ENCODE measurements around the gene CTIF. TPM values are rescaled to one million over a fixed set of nuclear protein-coding genes. Genes with fewer than 3 reads are reported as not detected.

Gene CTIF
- total RNA-seq, 1 experiment from 2014 or later = 95.8 TPM

DNA sequence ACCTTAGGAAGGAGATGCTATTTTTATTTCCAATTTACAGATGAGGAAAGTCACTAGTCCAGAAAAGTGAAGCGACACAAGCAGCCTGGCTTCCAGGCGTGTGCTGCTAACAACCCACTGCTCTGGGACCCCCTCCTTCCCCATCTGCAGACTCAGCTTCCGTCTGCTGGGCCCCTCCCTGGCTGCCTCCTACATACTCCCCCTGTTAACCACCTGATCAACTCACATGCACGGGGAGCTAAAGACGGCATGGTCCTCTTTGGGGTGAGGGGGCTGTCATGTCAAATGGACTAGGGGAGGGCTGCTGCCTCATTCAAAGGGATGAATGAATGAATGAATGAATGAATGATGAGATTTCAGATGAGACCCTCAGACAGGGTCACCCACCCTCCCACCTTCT, 184.2 kb downstream of the CTIF start:
- peaks cover 32% of the 10 kb centered on the region for H3K36me3 Mint-ChIP-seq (ENCODE audit: insufficient read depth, unreplicated experiment)
- no peak for DNase-seq (ENCODE audit: unreplicated experiment)
- H3K27me3 Mint-ChIP-seq (ENCODE audit: insufficient read depth, unreplicated experiment) = no peaks in the 10 kb centered on the region
- H3K4me3 Mint-ChIP-seq (ENCODE audit: unreplicated experiment) = no peak overlapping the region
- CTCF ChIA-PET = interaction anchor here (0.6 to 1.2 kb wide), 2 partner anchors 26 to 46 kb away, joined by 3 read pairs; no protein-coding TSS in a partner anchor
- intact Hi-C loops (cut with micrococcal nuclease) = no loop called here
- peaks cover 21% of the 10 kb centered on the region for H3K4me1 Mint-ChIP-seq (ENCODE audit: insufficient read depth, unreplicated experiment)
- no peak overlapping the region for H3K27ac Mint-ChIP-seq (ENCODE audit: low read depth, unreplicated experiment)
- no TSS peak for BruUV-seq (replicated peaks)
- POLR2A ChIA-PET = no interaction called here
- H3K9me3 Mint-ChIP-seq (ENCODE audit: unreplicated experiment) = peaks cover 16% of the 10 kb centered on the region
- no peak for TF ChIP-seq CTCF (IDR thresholded peaks at IDR 0.05; ENCODE audit: unreplicated experiment)

DNA sequence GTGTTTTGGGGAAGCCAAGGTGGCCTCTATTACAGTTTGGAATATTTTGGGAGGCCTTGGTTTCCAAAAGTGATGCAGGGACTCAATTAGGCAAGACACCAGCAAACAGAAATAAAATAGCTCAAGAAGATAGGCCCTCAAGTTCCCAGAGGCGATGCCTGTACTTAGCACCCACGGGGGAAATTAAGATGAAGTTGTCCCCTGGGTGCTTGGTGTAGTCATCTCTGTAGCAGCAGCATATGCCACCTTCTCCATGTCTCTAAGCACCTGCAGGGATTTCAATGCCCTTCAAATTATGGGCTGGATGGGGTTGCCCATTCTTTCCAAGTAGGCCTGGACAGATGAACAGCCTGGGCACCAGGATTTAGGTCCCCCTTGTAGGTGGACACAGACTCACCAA, 185.0 kb downstream of the CTIF start:
- peaks cover 29% of the 10 kb centered on the region for H3K4me1 Mint-ChIP-seq (ENCODE audit: insufficient read depth, unreplicated experiment)
- POLR2A ChIA-PET = no interaction called here

DNA sequence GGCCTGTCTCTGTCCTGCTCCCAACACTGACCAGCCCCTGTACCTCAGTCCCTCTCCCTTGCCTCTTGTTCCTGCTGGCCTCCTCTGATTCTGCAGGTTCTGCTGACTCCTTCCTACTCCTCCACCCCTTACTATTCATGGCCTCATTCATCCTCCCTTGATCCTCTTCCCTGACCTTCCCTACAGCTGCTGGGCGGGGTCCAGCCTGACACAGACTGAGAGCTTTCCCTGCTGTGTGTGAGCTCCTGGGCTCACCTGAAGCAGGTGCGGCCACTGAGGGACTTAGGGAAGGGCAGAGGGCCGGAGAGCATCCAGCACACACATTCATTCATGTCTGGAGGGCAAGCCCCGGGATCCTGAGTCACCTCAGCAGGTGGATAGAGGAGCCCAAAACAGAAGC, 185.6 kb downstream of the CTIF start:
- no peak overlapping the region for H3K27ac Mint-ChIP-seq (ENCODE audit: low read depth, unreplicated experiment)
- POLR2A ChIA-PET = no interaction called here
- peaks cover 32% of the 10 kb centered on the region for H3K4me1 Mint-ChIP-seq (ENCODE audit: insufficient read depth, unreplicated experiment)
- intact Hi-C loops (cut with micrococcal nuclease) = no loop called here
- CTCF ChIA-PET = interaction anchor here (1.2 kb wide), 1 partner anchor 48 kb away, joined by 3 read pairs; no protein-coding TSS in a partner anchor
- DNase-seq (ENCODE audit: unreplicated experiment) = no peak
- peaks cover 35% of the 10 kb centered on the region for H3K36me3 Mint-ChIP-seq (ENCODE audit: insufficient read depth, unreplicated experiment)
- no peak overlapping the region for H3K4me3 Mint-ChIP-seq (ENCODE audit: unreplicated experiment)
- H3K27me3 Mint-ChIP-seq (ENCODE audit: insufficient read depth, unreplicated experiment) = no peaks in the 10 kb centered on the region
- no peak for TF ChIP-seq CTCF (IDR thresholded peaks at IDR 0.05; ENCODE audit: unreplicated experiment)
- H3K9me3 Mint-ChIP-seq (ENCODE audit: unreplicated experiment) = peaks cover 24% of the 10 kb centered on the region
- no TSS peak for BruUV-seq (replicated peaks)

More for the DNA sequence above, 185.0 kb downstream of the CTIF start:
- peaks cover 34% of the 10 kb centered on the region for H3K36me3 Mint-ChIP-seq (ENCODE audit: insufficient read depth, unreplicated experiment)
- H3K27ac Mint-ChIP-seq (ENCODE audit: low read depth, unreplicated experiment) = no peak overlapping the region
- CTCF ChIA-PET = interaction anchor here (0.5 to 1.2 kb wide), 2 partner anchors 47 to 77 kb away, joined by 3 to 5 read pairs; no protein-coding TSS in a partner anchor
- intact Hi-C loops (cut with micrococcal nuclease) = no loop called here
- no TSS peak for BruUV-seq (replicated peaks)
- H3K9me3 Mint-ChIP-seq (ENCODE audit: unreplicated experiment) = peaks cover 24% of the 10 kb centered on the region
- H3K4me3 Mint-ChIP-seq (ENCODE audit: unreplicated experiment) = no peak overlapping the region
- H3K27me3 Mint-ChIP-seq (ENCODE audit: insufficient read depth, unreplicated experiment) = no peaks in the 10 kb centered on the region
- DNase-seq (ENCODE audit: unreplicated experiment) = no peak
- TF ChIP-seq CTCF (IDR thresholded peaks at IDR 0.05; ENCODE audit: unreplicated experiment) = no peak

- POLR2A ChIA-PET = no interaction called here
- Mint-ChIP-seq H3K36me3 (ENCODE audit: insufficient read depth, unreplicated experiment) (peaks cover 38% of the 10 kb centered on the region), H3K4me1 (ENCODE audit: insufficient read depth, unreplicated experiment) (peaks cover 27% of the 10 kb centered on the region), H3K27me3 (ENCODE audit: insufficient read depth, unreplicated experiment) (no peaks in the 10 kb centered on the region), H3K9me3 (ENCODE audit: unreplicated experiment) (peaks cover 24% of the 10 kb centered on the region), H3K27ac (ENCODE audit: low read depth, unreplicated experiment) (no peak overlapping the region), H3K4me3 (ENCODE audit: unreplicated experiment) (no peak overlapping the region)
- intact Hi-C loops (cut with micrococcal nuclease) = no loop called here
- no TSS peak for BruUV-seq (replicated peaks)
- CTCF ChIA-PET = interaction anchor here (0.9 kb wide), 1 partner anchor 13 kb away, joined by 3 read pairs; no protein-coding TSS in a partner anchor
- TF ChIP-seq CTCF (IDR thresholded peaks at IDR 0.05; ENCODE audit: unreplicated experiment) = no peak
- no peak for DNase-seq (ENCODE audit: unreplicated experiment)
Measured at GRCh38 chr18:48724939-48725338, 186.1 kb downstream of the CTIF start.

Measured in MCF 10A (cell line).